ENCODE measurements around the gene CARM1. TPM values are rescaled to one million over a fixed set of nuclear protein-coding genes. Genes with fewer than 3 reads are reported as not detected.

The CARM1 gene
- polyA plus RNA-seq, 1 donor from 2014 or later = 22.3 TPM

DNA sequence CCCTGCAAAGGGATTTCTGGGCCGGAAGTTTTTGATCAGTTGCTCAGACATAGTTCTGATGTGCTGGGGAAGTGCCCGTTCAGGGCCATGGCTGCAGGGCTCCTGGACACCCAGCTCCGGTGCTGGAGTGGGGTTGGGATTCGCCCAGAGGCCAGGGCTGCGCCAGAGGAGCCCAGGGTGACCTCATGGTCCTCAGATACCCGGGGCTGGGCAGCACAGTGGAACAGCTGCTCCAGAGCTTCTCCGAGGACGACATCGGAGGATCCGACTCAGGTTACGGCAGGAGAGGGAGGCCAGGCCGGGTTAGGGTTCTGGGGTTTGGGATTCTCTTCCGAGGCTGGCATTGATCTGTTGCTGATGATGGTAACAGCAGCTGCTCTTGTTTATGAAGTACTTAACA, 20.9 kb downstream of the CARM1 start:
- Histone ChIP-seq H3K27me3 (ENCODE audit: insufficient read depth, low read depth, low read length) (no peaks in the 10 kb centered on the region), H3K4me2 (ENCODE audit: low read length) (no peak overlapping the region), H3K9me3 (ENCODE audit: low read length) (no peaks in the 10 kb centered on the region), H3K27ac (ENCODE audit: low read length) (peak overlapping the region; percentile 62), H3F3A (ENCODE audit: insufficient read depth, low read length, poor library complexity, severe bottlenecking) (peaks cover 4% of the 10 kb centered on the region), H3K9me2 (ENCODE audit: insufficient read depth, low read length) (no peaks in the 10 kb centered on the region), H2AFZ (ENCODE audit: low read depth, low read length) (no peak overlapping the region), H3K79me2 (replicated peaks; ENCODE audit: insufficient read depth, low read length) (peaks cover 29% of the 10 kb centered on the region), H4K20me1 (ENCODE audit: insufficient read depth) (no peaks in the 10 kb centered on the region), H3K9ac (ENCODE audit: low read length) (peak overlapping the region; percentile 49), H3K4me3 (ENCODE audit: low read length) (no peak overlapping the region), H3K36me3 (ENCODE audit: insufficient read depth, low read length) (no peaks in the 10 kb centered on the region)
- TF ChIP-seq, protein P1, sequence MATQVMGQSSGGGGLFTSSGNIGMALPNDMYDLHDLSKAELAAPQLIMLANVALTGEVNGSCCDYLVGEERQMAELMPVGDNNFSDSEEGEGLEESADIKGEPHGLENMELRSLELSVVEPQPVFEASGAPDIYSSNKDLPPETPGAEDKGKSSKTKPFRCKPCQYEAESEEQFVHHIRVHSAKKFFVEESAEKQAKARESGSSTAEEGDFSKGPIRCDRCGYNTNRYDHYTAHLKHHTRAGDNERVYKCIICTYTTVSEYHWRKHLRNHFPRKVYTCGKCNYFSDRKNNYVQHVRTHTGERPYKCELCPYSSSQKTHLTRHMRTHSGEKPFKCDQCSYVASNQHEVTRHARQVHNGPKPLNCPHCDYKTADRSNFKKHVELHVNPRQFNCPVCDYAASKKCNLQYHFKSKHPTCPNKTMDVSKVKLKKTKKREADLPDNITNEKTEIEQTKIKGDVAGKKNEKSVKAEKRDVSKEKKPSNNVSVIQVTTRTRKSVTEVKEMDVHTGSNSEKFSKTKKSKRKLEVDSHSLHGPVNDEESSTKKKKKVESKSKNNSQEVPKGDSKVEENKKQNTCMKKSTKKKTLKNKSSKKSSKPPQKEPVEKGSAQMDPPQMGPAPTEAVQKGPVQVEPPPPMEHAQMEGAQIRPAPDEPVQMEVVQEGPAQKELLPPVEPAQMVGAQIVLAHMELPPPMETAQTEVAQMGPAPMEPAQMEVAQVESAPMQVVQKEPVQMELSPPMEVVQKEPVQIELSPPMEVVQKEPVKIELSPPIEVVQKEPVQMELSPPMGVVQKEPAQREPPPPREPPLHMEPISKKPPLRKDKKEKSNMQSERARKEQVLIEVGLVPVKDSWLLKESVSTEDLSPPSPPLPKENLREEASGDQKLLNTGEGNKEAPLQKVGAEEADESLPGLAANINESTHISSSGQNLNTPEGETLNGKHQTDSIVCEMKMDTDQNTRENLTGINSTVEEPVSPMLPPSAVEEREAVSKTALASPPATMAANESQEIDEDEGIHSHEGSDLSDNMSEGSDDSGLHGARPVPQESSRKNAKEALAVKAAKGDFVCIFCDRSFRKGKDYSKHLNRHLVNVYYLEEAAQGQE (IDR thresholded peaks at IDR 0.05; ENCODE audit: borderline replicate concordance) = no peak
- TF ChIP-seq MXI1 (conservative IDR thresholded peaks at IDR 0.05; ENCODE audit: poor library complexity, severe bottlenecking) = no peak
- no peak for TF ChIP-seq TAF1 (IDR thresholded peaks at IDR 0.05; ENCODE audit: low read depth)
- TF ChIP-seq EP300 (conservative IDR thresholded peaks at IDR 0.05; ENCODE audit: poor library complexity, severe bottlenecking) = no peak
- no peak for TF ChIP-seq RAD21 (conservative IDR thresholded peaks at IDR 0.05)
- no peak for TF ChIP-seq POLR2AphosphoS5 (IDR thresholded peaks at IDR 0.05)
- no peak for TF ChIP-seq SMC3 (conservative IDR thresholded peaks at IDR 0.05; ENCODE audit: poor library complexity)
- TF ChIP-seq EZH2 (IDR thresholded peaks at IDR 0.05; ENCODE audit: borderline replicate concordance, insufficient read depth, low read length, poor library complexity, severe bottlenecking) = no peak
- TF ChIP-seq, protein P2, sequence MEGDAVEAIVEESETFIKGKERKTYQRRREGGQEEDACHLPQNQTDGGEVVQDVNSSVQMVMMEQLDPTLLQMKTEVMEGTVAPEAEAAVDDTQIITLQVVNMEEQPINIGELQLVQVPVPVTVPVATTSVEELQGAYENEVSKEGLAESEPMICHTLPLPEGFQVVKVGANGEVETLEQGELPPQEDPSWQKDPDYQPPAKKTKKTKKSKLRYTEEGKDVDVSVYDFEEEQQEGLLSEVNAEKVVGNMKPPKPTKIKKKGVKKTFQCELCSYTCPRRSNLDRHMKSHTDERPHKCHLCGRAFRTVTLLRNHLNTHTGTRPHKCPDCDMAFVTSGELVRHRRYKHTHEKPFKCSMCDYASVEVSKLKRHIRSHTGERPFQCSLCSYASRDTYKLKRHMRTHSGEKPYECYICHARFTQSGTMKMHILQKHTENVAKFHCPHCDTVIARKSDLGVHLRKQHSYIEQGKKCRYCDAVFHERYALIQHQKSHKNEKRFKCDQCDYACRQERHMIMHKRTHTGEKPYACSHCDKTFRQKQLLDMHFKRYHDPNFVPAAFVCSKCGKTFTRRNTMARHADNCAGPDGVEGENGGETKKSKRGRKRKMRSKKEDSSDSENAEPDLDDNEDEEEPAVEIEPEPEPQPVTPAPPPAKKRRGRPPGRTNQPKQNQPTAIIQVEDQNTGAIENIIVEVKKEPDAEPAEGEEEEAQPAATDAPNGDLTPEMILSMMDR (IDR thresholded peaks at IDR 0.05; ENCODE audit: poor library complexity, severe bottlenecking) = no peak

DNA sequence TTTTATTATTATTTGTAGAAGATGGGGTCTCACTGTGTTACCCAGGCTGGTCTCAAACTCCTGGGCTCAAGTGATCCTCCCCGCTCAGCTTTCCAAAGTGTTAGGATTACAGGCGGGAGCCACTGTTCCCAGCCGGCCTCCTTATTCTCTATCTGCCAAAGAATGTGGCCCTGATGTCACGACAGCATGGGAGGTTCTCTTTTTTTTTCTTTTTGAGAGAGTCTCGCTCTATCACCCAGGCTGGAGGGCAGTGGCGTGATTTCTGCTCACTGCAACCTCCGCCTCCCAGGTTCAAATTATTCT, 23.5 kb downstream of the CARM1 start:
- Histone ChIP-seq H3K27me3 (ENCODE audit: insufficient read depth, low read depth, low read length) (no peaks in the 10 kb centered on the region), H3K9me3 (ENCODE audit: low read length) (no peaks in the 10 kb centered on the region), H3K27ac (ENCODE audit: low read length) (no peak overlapping the region), H3K4me3 (ENCODE audit: low read length) (no peak overlapping the region), H3K79me2 (replicated peaks; ENCODE audit: insufficient read depth, low read length) (peaks cover 21% of the 10 kb centered on the region), H3K4me2 (ENCODE audit: low read length) (no peak overlapping the region), H3K9me2 (ENCODE audit: insufficient read depth, low read length) (no peaks in the 10 kb centered on the region), H3F3A (ENCODE audit: insufficient read depth, low read length, poor library complexity, severe bottlenecking) (no peaks in the 10 kb centered on the region), H3K9ac (ENCODE audit: low read length) (no peak overlapping the region), H3K36me3 (ENCODE audit: insufficient read depth, low read length) (no peaks in the 10 kb centered on the region), H2AFZ (ENCODE audit: low read depth, low read length) (no peak overlapping the region), H4K20me1 (ENCODE audit: insufficient read depth) (no peaks in the 10 kb centered on the region)
- TF ChIP-seq, protein P2 (IDR thresholded peaks at IDR 0.05; ENCODE audit: poor library complexity, severe bottlenecking) = no peak
- TF ChIP-seq EZH2 (IDR thresholded peaks at IDR 0.05; ENCODE audit: borderline replicate concordance, insufficient read depth, low read length, poor library complexity, severe bottlenecking) = no peak
- TF ChIP-seq RAD21 (conservative IDR thresholded peaks at IDR 0.05) = no peak

All from neural cell (in vitro differentiated cells).